ENCODE data around the gene SRP54. TPM values are rescaled to one million over a fixed set of nuclear protein-coding genes. Genes with fewer than 3 reads are reported as not detected.

SRP54 gene
- total and polyA plus RNA-seq, 2 of the 13 experiments (the other 11 are each of a cell fraction or from before 2014, with no cell fraction given): 42.2 to 207 TPM

- Histone ChIP-seq H4K20me1 (ENCODE audit: insufficient read depth, low read length) (peaks cover 13% of the 10 kb centered on the region), H3K4me1 (ENCODE audit: insufficient read depth, low read length) (peaks cover 56% of the 10 kb centered on the region), H3K79me2 (ENCODE audit: insufficient read depth, low read length) (peaks cover 89% of the 10 kb centered on the region), H2AFZ (ENCODE audit: low read length) (no peak overlapping the region), H3K9ac (ENCODE audit: insufficient read depth, low read depth, low read length) (no peak overlapping the region), H3K9me3 (ENCODE audit: low read length) (no peaks in the 10 kb centered on the region), H3K36me3 (replicated peaks in 1 of 2; ENCODE audit: control insufficient read depth in 1 of 2, insufficient read depth in 2 of 2, low read length in 2 of 2) (no peaks in the 10 kb centered on the region; a peak in 1 of 5 replicates), H3K4me2 (ENCODE audit: low read depth, low read length) (peak overlapping the region; percentile 6; the same call in 1 of the 2 replicates), H3K27me3 (ENCODE audit: control insufficient read depth in 1 of 2, insufficient read depth in 2 of 2, low read length in 2 of 2) (peaks cover 0 to 3% of the 10 kb centered on the region in 2 experiments; a peak in 1 of 5 replicates), H3K4me3 (replicated peaks in 1 of 3; ENCODE audit: insufficient read depth in 1 of 3, low read depth in 2 of 3, low read length in 3 of 3) (no peak overlapping the region), H3K27ac (ENCODE audit: extremely low read length, insufficient read depth, low read length) (no peak overlapping the region)
- intact Hi-C loops (cut with micrococcal nuclease; ENCODE audit: unreplicated experiment): loop anchor here (10.0 kb wide), 1 partner anchor 522 kb away; the partner anchor contains the start of gene SPTSSA
- ATAC-seq: no peak
- CTCF ChIA-PET (ENCODE audit: low intra/inter-chr PET ratio, low total read pairs): no interaction called here
- no peak for FAIRE-seq
- in situ Hi-C loops (cut with HindIII; ENCODE audit: extremely low pct_ligation_motif_present, low pct_unique_long_range_greater_than_20kb): no loop called here
- BruUV-seq (replicated peaks): no TSS peak
- POLR2A ChIA-PET: no interaction called here
- no peak for DNase-seq (ENCODE audit: low spot score)
- WGBS (ENCODE audit: low lambda C conversion rate): 94% methylated on average over 3 of the region's 3 CpGs
- TF ChIP-seq YY1 (IDR thresholded peaks at IDR 0.05; ENCODE audit: insufficient read depth, insufficient replicate concordance, low read depth, low read length): no peak
- no peak for TF ChIP-seq KDM6A (CRISPR knock-in tag; IDR thresholded peaks at IDR 0.05; ENCODE audit: low read depth)
- TF ChIP-seq STAT5B (CRISPR knock-in tag; IDR thresholded peaks at IDR 0.05): no peak
- peak; percentile 87 for TF ChIP-seq CEBPB (IDR thresholded peaks at IDR 0.05; ENCODE audit: borderline replicate concordance, low read depth, low read length)
- TF ChIP-seq TCF12 (IDR thresholded peaks at IDR 0.05): 0 out of 2 replicates have a peak, but pooled peaks have one; percentile 78
- no peak for TF ChIP-seq TCF12 (CRISPR knock-in tag; IDR thresholded peaks at IDR 0.05)
- peak; percentile 56; the same call in 1 of the 2 replicates for TF ChIP-seq CEBPG (CRISPR knock-in tag; IDR thresholded peaks at IDR 0.05)
- TF ChIP-seq E2F2 (CRISPR knock-in tag; IDR thresholded peaks at IDR 0.05; ENCODE audit: borderline replicate concordance): no peak
- TF ChIP-seq NFYC (CRISPR knock-in tag; IDR thresholded peaks at IDR 0.05): no peak
- TF ChIP-seq HNRNPK (IDR thresholded peaks at IDR 0.05; ENCODE audit: low read depth, low read length, poor library complexity, severe bottlenecking): no peak
- no peak for TF ChIP-seq CBX5 (CRISPR knock-in tag; IDR thresholded peaks at IDR 0.05; ENCODE audit: borderline replicate concordance)
- TF ChIP-seq ZNF543 (CRISPR knock-in tag; IDR thresholded peaks at IDR 0.05): no peak
- TF ChIP-seq FOXA3 (CRISPR knock-in tag; IDR thresholded peaks at IDR 0.05): 0 out of 2 replicates have a peak, but pooled peaks have one; percentile 20
- TF ChIP-seq SRF (IDR thresholded peaks at IDR 0.05; ENCODE audit: low read depth, low read length): no peak
Observed at GRCh38 chr14:34987180-34987579, 4.4 kb downstream of the SRP54 start.
